HepG2 (cell line): ENCODE results near the gene SPTAN1. TPM values are rescaled to one million over a fixed set of nuclear protein-coding genes. Genes with fewer than 3 reads are reported as not detected.

Source experiments
- ATAC-seq: fragments of 200-7000 bp; cut with Tn5 transposase; 3 replicates; pipeline ENCODE4 v1.9.1; 2020; ENCODE audit warnings: mild to moderate bottlenecking, moderate library complexity
- BruUV-seq: library from RNA; stranded (reverse); fragments of 400-500 nt; replicated peaks from 2 replicates; lab custom pipeline; 2021; lab: Mats Ljungman, UMichigan
- CTCF ChIA-PET: fragments of 300-600 bp; formaldehyde crosslinking; extraction: SDS; loops from one replicate; lab custom pipeline; 2021; ENCODE audit warnings: low total read pairs, inconsistent platforms, low intra/inter-chr PET ratio; lab: Yijun Ruan, JAX
- POLR2A ChIA-PET: fragments of 350-600 bp; sonication (Branson Sonifier 250); formaldehyde crosslinking; loops from one replicate; lab custom pipeline; 2020; ENCODE audit warnings: antibody characterized with exemption, inconsistent platforms; lab: Yijun Ruan, JAX
- DNase-seq: peaks from one replicate; pipeline ENCODE4 v3.0.0-alpha.2; 2015; ENCODE audit warnings: low spot score
- FAIRE-seq: peaks from 3 replicates; lab custom pipeline; 2011; peaks lifted over from hg19 to GRCh38; lab: Jason Lieb, UNC
- H2AFZ ChIP-seq: one replicate; pipeline ENCODE4 v1.6.1; 2011; ENCODE audit warnings: low read length, inconsistent platforms
- H3K27ac ChIP-seq: fragments of 300-600 bp; 3 replicates; pipeline ENCODE4 v1.8.0; 2011; ENCODE audit warnings: mixed run types, mild to moderate bottlenecking, mixed read lengths, low read length, inconsistent platforms; ENCODE audit not compliant: insufficient read depth; ENCODE audit errors: extremely low read length
- H3K27me3 ChIP-seq, 2 experiments: fragments of 200-600 bp in 1 of 2; 2 replicates in 1 of 2; 3 replicates in 1 of 2; pipeline versions ENCODE4 v1.6.0 to v1.8.0; 2011; ENCODE audit warnings: low read length in 2 of 2, mild to moderate bottlenecking in 2 of 2, moderate library complexity in 2 of 2, inconsistent platforms in 1 of 2; ENCODE audit not compliant: insufficient read depth in 2 of 2, control insufficient read depth in 1 of 2
- H3K36me3 ChIP-seq, 2 experiments: fragments of 200-600 bp in 1 of 2; replicated peaks in 1 of 2; 2 replicates in 1 of 2; 3 replicates in 1 of 2; pipeline versions ENCODE4 v1.5.1 to v1.8.0; 2011; ENCODE audit warnings: low read length in 2 of 2, inconsistent platforms in 1 of 2; ENCODE audit not compliant: insufficient read depth in 2 of 2, control insufficient read depth in 1 of 2
- H3K4me1 ChIP-seq: 2 replicates; pipeline ENCODE4 v1.5.1; 2012; ENCODE audit warnings: low read length, inconsistent platforms; ENCODE audit not compliant: insufficient read depth
- H3K4me2 ChIP-seq: 2 replicates; pipeline ENCODE4 v1.6.0; 2011; ENCODE audit warnings: low read depth, low read length, inconsistent platforms
- H3K4me3 ChIP-seq, 3 experiments: fragments of 200-600 bp in 1 of 3; sonication (generic), shearing (Covaris generic) in 1 of 3; replicated peaks in 1 of 3; 2 replicates each; pipeline ENCODE4 v1.5.1; 2011 to 2016; ENCODE audit warnings: low read length in 3 of 3, inconsistent platforms in 2 of 3, low read depth in 2 of 3, mild to moderate bottlenecking in 2 of 3, control low read depth in 1 of 3, mixed read lengths in 1 of 3; ENCODE audit not compliant: insufficient read depth in 1 of 3
- H3K79me2 ChIP-seq: one replicate; pipeline ENCODE4 v1.6.1; 2011; ENCODE audit warnings: low read length, inconsistent platforms; ENCODE audit not compliant: insufficient read depth
- H3K9ac ChIP-seq: 2 replicates; pipeline ENCODE4 v1.6.0; 2011; ENCODE audit warnings: mild to moderate bottlenecking, low read depth, low read length, inconsistent platforms; ENCODE audit not compliant: insufficient read depth
- H3K9me3 ChIP-seq: 2 replicates; pipeline ENCODE4 v1.5.1; 2012; ENCODE audit warnings: mild to moderate bottlenecking, low read length
- H4K20me1 ChIP-seq: 2 replicates; pipeline ENCODE4 v1.6.0; 2011; ENCODE audit warnings: inconsistent platforms, mild to moderate bottlenecking, low read length, moderate library complexity; ENCODE audit not compliant: insufficient read depth
- ARNT2 ChIP-seq: sonication (generic); formaldehyde crosslinking; IDR thresholded peaks from 2 replicates; pipeline ENCODE4 v1.8.0; 2022; ENCODE audit warnings: mild to moderate bottlenecking, low read depth, missing genetic modification reagents, moderate library complexity
- CREB3 ChIP-seq: sonication (generic); formaldehyde crosslinking; IDR thresholded peaks from 2 replicates; pipeline ENCODE4 v1.5.0; 2020; ENCODE audit warnings: missing genetic modification reagents
- NR0B2 ChIP-seq: sonication (generic); formaldehyde crosslinking; IDR thresholded peaks from 2 replicates; pipeline ENCODE4 v1.4.0; 2020; ENCODE audit warnings: mild to moderate bottlenecking, missing genetic modification reagents
- NR2F1 ChIP-seq, 2 experiments: fragments of 450-650 bp in 1 of 2; formaldehyde crosslinking in 1 of 2; IDR thresholded peaks; 2 replicates each; pipeline versions ENCODE4 v1.5.0 to v1.6.1; 2016 to 2020; ENCODE audit warnings: mild to moderate bottlenecking in 1 of 2, missing compliant biosample characterization in 1 of 2, missing genetic modification reagents in 1 of 2, moderate library complexity in 1 of 2
- RAD21 ChIP-seq: fragments of 450-650 bp; formaldehyde crosslinking; IDR thresholded peaks from 2 replicates; pipeline ENCODE4 v1.5.0; 2020; ENCODE audit warnings: mild to moderate bottlenecking
- TBP ChIP-seq: sonication (generic); formaldehyde crosslinking; IDR thresholded peaks from 2 replicates; pipeline ENCODE4 v1.5.0; 2020; ENCODE audit warnings: missing genetic modification reagents
- USF2 ChIP-seq, 2 experiments: sonication (generic) in 1 of 2; formaldehyde crosslinking in 1 of 2; IDR thresholded peaks; 2 replicates each; pipeline versions ENCODE4 v1.5.1 to v1.6.1; 2011 to 2020; ENCODE audit warnings: borderline replicate concordance in 1 of 2, low read depth in 1 of 2, low read length in 1 of 2, mild to moderate bottlenecking in 1 of 2, missing genetic modification reagents in 1 of 2, moderate library complexity in 1 of 2
- ZBTB34 ChIP-seq: sonication (generic); formaldehyde crosslinking; IDR thresholded peaks from 2 replicates; pipeline ENCODE4 v1.8.0; 2022; ENCODE audit warnings: mild to moderate bottlenecking, missing genetic modification reagents
- ZNF441 ChIP-seq: sonication (generic); formaldehyde crosslinking; IDR thresholded peaks from 2 replicates; pipeline ENCODE4 v1.7.0; 2021; ENCODE audit warnings: missing genetic modification reagents, borderline replicate concordance
- ZNF512B ChIP-seq: sonication (generic); formaldehyde crosslinking; IDR thresholded peaks from 2 replicates; pipeline ENCODE4 v1.5.1; 2020; ENCODE audit warnings: missing genetic modification reagents, mild to moderate bottlenecking, borderline replicate concordance
- ZNF713 ChIP-seq: sonication (generic); formaldehyde crosslinking; IDR thresholded peaks from 2 replicates; pipeline ENCODE4 v1.4.0; 2020; ENCODE audit warnings: mild to moderate bottlenecking, missing genetic modification reagents
- ZNF83 ChIP-seq: sonication (generic); formaldehyde crosslinking; IDR thresholded peaks from 2 replicates; pipeline ENCODE4 v1.4.0; 2020; ENCODE audit warnings: missing genetic modification reagents, mild to moderate bottlenecking, borderline replicate concordance
- ZNF879 ChIP-seq: sonication (generic); formaldehyde crosslinking; IDR thresholded peaks from 2 replicates; pipeline ENCODE4 v1.8.1; 2023; ENCODE audit warnings: missing genetic modification reagents
- WGBS: methylation state at CpG from one replicate; pipeline ENCODE4 v1.1.6; 2017; ENCODE audit warnings: low lambda C conversion rate; 5-methylcytosine and 5-hydroxymethylcytosine counted together
- in situ Hi-C: cut with HindIII; loops from 2 replicates; pipeline ENCODE4 v1.10.0; 2017; ENCODE audit warnings: low pct_unique_long_range_greater_than_20kb; ENCODE audit not compliant: extremely low pct_ligation_motif_present
- intact Hi-C: fragments of 100-400 bp; cut with micrococcal nuclease; formaldehyde crosslinking; loops from one replicate; pipeline ENCODE4 v1.10.0; 2022; ENCODE audit not compliant: unreplicated experiment
- polyA plus RNA-seq, 8 experiments: library from polyadenylated mRNA; depleted of rRNA in 3 of 8; stranded (reverse) in 7 of 8; unstranded in 1 of 8; fragments of >200 nt; fragmentation: Illumina TruSeq in 4 of 8; extraction: Trizol in 4 of 8; gene quantifications; 2 replicates each; pipeline versions ENCODE4 v1.2.1 to v1.2.3, GENCODE V29; 2011 to 2016; ENCODE audit warnings: low read depth in 4 of 8, missing spikeins in 1 of 8, mixed read lengths in 1 of 8; ENCODE audit not compliant: insufficient read depth in 1 of 8
- total RNA-seq, 5 experiments: library from RNA; depleted of rRNA; stranded (reverse); fragments of >200 nt; fragmentation: Illumina TruSeq; extraction: Trizol; gene quantifications; 2 replicates each; pipeline ENCODE4 v1.2.3, GENCODE V29; 2016; ENCODE audit warnings: low read depth in 1 of 5

Gene SPTAN1
- total and polyA plus RNA-seq, 2 of the 13 experiments (the other 11 are each of a cell fraction or from before 2014, with no cell fraction given): 106 to 111 TPM

GRCh38 chr9:128532581-128532980 lies 19.8 kb upstream of the SPTAN1 start (continued):
- TF ChIP-seq ZNF879 (CRISPR knock-in tag): no peak
- no peak for TF ChIP-seq USF2 (IDR thresholded peaks at IDR 0.05; ENCODE audit: low read depth, low read length)
- no peak for TF ChIP-seq USF2 (CRISPR knock-in tag; IDR thresholded peaks at IDR 0.05; ENCODE audit: borderline replicate concordance)

GRCh38 chr9:128540634-128541360 lies 11.6 kb upstream of the SPTAN1 start:
- no peaks in the 10 kb centered on the region for H3K9me3 ChIP-seq
- no peak overlapping the region for H3K27ac ChIP-seq
- in situ Hi-C loops (no loop called here), intact Hi-C loops (no loop called here)
- ChIA-PET CTCF (no interaction called here), POLR2A (interaction anchor here (0.7 to 2.9 kb wide), 2 partner anchors 11 to 12 kb away, joined by 3 to 8 read pairs; partner anchors contain the start of gene SPTAN1)
- H3K4me2 ChIP-seq: no peak overlapping the region
- H3K4me1 ChIP-seq: no peaks in the 10 kb centered on the region
- peaks cover 9 to 50% of the 10 kb centered on the region in 2 experiments for H3K36me3 ChIP-seq
- WGBS: 91% methylated on average over 3 of the region's 3 CpGs
- no peaks in the 10 kb centered on the region for H3K79me2 ChIP-seq
- H3K4me3 ChIP-seq: no peak overlapping the region
- no peak overlapping the region for H2AFZ ChIP-seq
- no peak for FAIRE-seq
- no peak for DNase-seq
- H3K9ac ChIP-seq: no peak overlapping the region
- H3K27me3 ChIP-seq: no peaks in the 10 kb centered on the region
- no TSS peak for BruUV-seq
- no peaks in the 10 kb centered on the region for H4K20me1 ChIP-seq
- no peak for ATAC-seq
- TF ChIP-seq CREB3 (CRISPR knock-in tag) (no peak), ZBTB34 (CRISPR knock-in tag) (no peak), ZNF441 (CRISPR knock-in tag) (no peak), ZNF83 (no peak), ARNT2 (CRISPR knock-in tag) (no peak), ZNF713 (no peak), TBP (CRISPR knock-in tag) (no peak), RAD21 (CRISPR knock-in tag) (no peak), ZNF512B (CRISPR knock-in tag) (no peak), NR2F1 (CRISPR knock-in tag; IDR thresholded peaks at IDR 0.05) (no peak), NR0B2 (no peak)
